GM21737 (cell line): ENCODE data around the gene SOCS1.

Experiments used
- ATAC-seq: cut with Tn5 transposase; IDR thresholded peaks from one replicate; pipeline ENCODE4 v1.9.1; 2021; ENCODE audit warnings: mild to moderate bottlenecking, moderate library complexity; ENCODE audit not compliant: unreplicated experiment

SOCS1 gene

GRCh38 chr16:11249233-11250061 lies 6.6 kb downstream of the SOCS1 start:
- no peak for ATAC-seq

GRCh38 chr16:11248133-11248532 lies 7.9 kb downstream of the SOCS1 start:
- ATAC-seq, result no peak

- ATAC-seq, result no peak
These were observed 10.0 kb downstream of the SOCS1 start for GRCh38 chr16:11245988-11246387.

- ATAC-seq, result no peak
These were observed 10.7 kb downstream of the SOCS1 start for GRCh38 chr16:11245222-11245737.

GRCh38 chr16:11242658-11243057 lies 13.3 kb downstream of the SOCS1 start:
- ATAC-seq, result no peak

- ATAC-seq, result no peak
These were observed 14.4 kb downstream of the SOCS1 start for GRCh38 chr16:11241480-11242204.

- no peak for ATAC-seq
These were observed 15.1 kb downstream of the SOCS1 start for GRCh38 chr16:11240636-11241473.

GRCh38 chr16:11239644-11240632 lies 16.1 kb downstream of the SOCS1 start:
- ATAC-seq, result no peak

- no peak for ATAC-seq
These were observed 17.5 kb downstream of the SOCS1 start for GRCh38 chr16:11238272-11239202.

- ATAC-seq, result no peak
These were observed 19.3 kb downstream of the SOCS1 start for GRCh38 chr16:11236461-11237254.

- ATAC-seq, result no peak
These were observed 20.4 kb downstream of the SOCS1 start for GRCh38 chr16:11235703-11235991.

- no peak for ATAC-seq
These were observed 20.9 kb downstream of the SOCS1 start for GRCh38 chr16:11234884-11235702.

- ATAC-seq, result no peak
These were observed 22.2 kb downstream of the SOCS1 start for GRCh38 chr16:11233727-11234376.

- ATAC-seq, result peak; percentile 63
These were observed 22.9 kb downstream of the SOCS1 start for GRCh38 chr16:11232852-11233726.

- ATAC-seq, result no peak
These were observed 23.6 kb downstream of the SOCS1 start for GRCh38 chr16:11232302-11232851.
